NCI-H1417 treated with DMSO at 0.1 percent for 48 hours (cell line): ENCODE measurements around the gene RPL38.
A peak's percentile ranks its signal among the peaks of the same experiment; 100 is the strongest.
"Not testable (repeated sequence)": the region's sequence is repeated elsewhere in the genome, so short reads cannot be mapped to it uniquely, and the experiment has no call there.

Experiments
- DNase-seq: peaks from one replicate; lab custom pipeline; 2025; lab: John Stamatoyannopoulos, UW

Gene RPL38

GRCh38 chr17:74185571-74186185 is 17.8 kb upstream of the RPL38 start:
- DNase-seq: no peak

- no peak for DNase-seq
Observed at GRCh38 chr17:74186498-74186897, 17.0 kb upstream of the RPL38 start.

- DNase-seq: no peak
Observed at GRCh38 chr17:74187761-74188160, 15.7 kb upstream of the RPL38 start.

- DNase-seq: not testable (repeated sequence)
Observed at GRCh38 chr17:74188687-74189086, 14.8 kb upstream of the RPL38 start.

GRCh38 chr17:74190154-74190553 is 13.3 kb upstream of the RPL38 start:
- no peak for DNase-seq

GRCh38 chr17:74190807-74191406 is 12.6 kb upstream of the RPL38 start:
- DNase-seq: no peak

GRCh38 chr17:74192950-74193781 is 10.3 kb upstream of the RPL38 start:
- peak; percentile 61 for DNase-seq

GRCh38 chr17:74194682-74195081 is 8.8 kb upstream of the RPL38 start:
- DNase-seq: no peak

GRCh38 chr17:74196541-74197317 is 6.7 kb upstream of the RPL38 start:
- DNase-seq: no peak

GRCh38 chr17:74197801-74198200 is 5.7 kb upstream of the RPL38 start:
- no peak for DNase-seq

GRCh38 chr17:74198694-74199093 is 4.8 kb upstream of the RPL38 start:
- DNase-seq: no peak

GRCh38 chr17:74199306-74200092 is 4.0 kb upstream of the RPL38 start:
- DNase-seq: no peak

GRCh38 chr17:74200112-74200511 is 3.4 kb upstream of the RPL38 start:
- no peak for DNase-seq

- DNase-seq: peak; percentile 31
Observed at GRCh38 chr17:74201250-74201649, 2.2 kb upstream of the RPL38 start.

GRCh38 chr17:74201948-74202347 is 1.5 kb upstream of the RPL38 start:
- DNase-seq: no peak

GRCh38 chr17:74202938-74203337 is 540 bp upstream of the RPL38 start:
- no peak for DNase-seq

GRCh38 chr17:74204474-74204873 is 996 bp downstream of the RPL38 start:
- DNase-seq: no peak

- DNase-seq: no peak
Observed at GRCh38 chr17:74205274-74205673, 1.8 kb downstream of the RPL38 start.

- DNase-seq: no peak
Observed at GRCh38 chr17:74206332-74206818, 2.9 kb downstream of the RPL38 start.

- DNase-seq: no peak
Observed at GRCh38 chr17:74210191-74211140, 7.0 kb downstream of the RPL38 start.
